Activated T-helper 1 cell treated with anti-CD3 and anti-CD28 coated beads, Interleukin-12 subunit alpha, Interleukin-12 subunit beta, Interleukin-2, Interleukin-4 antibody, amounts not matched to agents 30 ng/mL and 10 ng/mL and 1 ng/mL, durations not matched to agents 14 hours and 24 hours and 36 hours (primary cell): ENCODE measurements around the gene CCDC116. TPM values are rescaled to one million over a fixed set of nuclear protein-coding genes. Genes with fewer than 3 reads are reported as not detected.
"Not testable (repeated sequence)": the region's sequence is repeated elsewhere in the genome, so short reads cannot be mapped to it uniquely, and the experiment has no call there.

Experiments
- DNase-seq: peaks from one replicate; pipeline ENCODE4 v3.0.0; 2021; ENCODE audit warnings: low spot score
- H3K27ac Mint-ChIP-seq: one replicate; pipeline ENCODE4 v1.8.0; 2021; ENCODE audit warnings: mild to moderate bottlenecking, mixed read lengths
- H3K27me3 Mint-ChIP-seq: one replicate; pipeline ENCODE4 v1.8.0; 2022; ENCODE audit warnings: mild to moderate bottlenecking, moderate library complexity, mixed read lengths; ENCODE audit not compliant: insufficient read depth
- H3K36me3 Mint-ChIP-seq: one replicate; pipeline ENCODE4 v1.8.0; 2021; ENCODE audit warnings: low read depth, mixed read lengths
- H3K4me1 Mint-ChIP-seq: one replicate; pipeline ENCODE4 v1.8.0; 2021; ENCODE audit warnings: low read depth, mixed read lengths
- H3K4me3 Mint-ChIP-seq: one replicate; pipeline ENCODE4 v1.8.0; 2021; ENCODE audit warnings: mild to moderate bottlenecking, moderate library complexity, mixed read lengths
- H3K9me3 Mint-ChIP-seq: one replicate; pipeline ENCODE4 v1.8.0; 2021; ENCODE audit warnings: mixed read lengths
- intact Hi-C: fragments of 100-400 bp; cut with micrococcal nuclease; formaldehyde crosslinking; loops from one replicate; pipeline ENCODE4 v1.15.1; 2024
- total RNA-seq: library from RNA; stranded (reverse); gene quantifications from 2 replicates; pipeline ENCODE4 v1.2.3, GENCODE V29; 2022

The CCDC116 gene
- total RNA-seq, 1 donor from 2014 or later = 0.73 TPM

GRCh38 chr22:21673534-21674321, 41.2 kb downstream of the CCDC116 start:
- DNase-seq = no peak
- intact Hi-C loops = no loop called here
- H3K4me3 Mint-ChIP-seq = no peak overlapping the region
- no peaks in the 10 kb centered on the region for H3K9me3 Mint-ChIP-seq
- H3K36me3 Mint-ChIP-seq = peaks cover 44% of the 10 kb centered on the region
- no peak overlapping the region for H3K27ac Mint-ChIP-seq
- H3K4me1 Mint-ChIP-seq = peaks cover 4% of the 10 kb centered on the region
- no peaks in the 10 kb centered on the region for H3K27me3 Mint-ChIP-seq

GRCh38 chr22:21674638-21675245, 42.2 kb downstream of the CCDC116 start:
- DNase-seq = no peak
- Mint-ChIP-seq H3K27ac (no peak overlapping the region), H3K36me3 (peaks cover 40% of the 10 kb centered on the region), H3K27me3 (no peaks in the 10 kb centered on the region), H3K9me3 (no peaks in the 10 kb centered on the region), H3K4me1 (peaks cover 3% of the 10 kb centered on the region), H3K4me3 (no peak overlapping the region)
- intact Hi-C loops = no loop called here

GRCh38 chr22:21677606-21678443, 45.3 kb downstream of the CCDC116 start:
- intact Hi-C loops = no loop called here
- H3K36me3 Mint-ChIP-seq = peaks cover 23% of the 10 kb centered on the region
- H3K4me3 Mint-ChIP-seq = no peak overlapping the region
- H3K4me1 Mint-ChIP-seq = no peaks in the 10 kb centered on the region
- no peak overlapping the region for H3K27ac Mint-ChIP-seq
- H3K9me3 Mint-ChIP-seq = no peaks in the 10 kb centered on the region
- no peak for DNase-seq
- H3K27me3 Mint-ChIP-seq = no peaks in the 10 kb centered on the region

GRCh38 chr22:21678842-21679241, 46.3 kb downstream of the CCDC116 start:
- H3K4me1 Mint-ChIP-seq, DNase-seq, H3K27me3 Mint-ChIP-seq, H3K4me3 Mint-ChIP-seq, intact Hi-C loops, H3K27ac Mint-ChIP-seq, H3K9me3 Mint-ChIP-seq: not testable (repeated sequence)
- peaks cover 15% of the 10 kb centered on the region for H3K36me3 Mint-ChIP-seq

- no peak for DNase-seq
- peaks cover 13% of the 10 kb centered on the region for H3K36me3 Mint-ChIP-seq
- no peaks in the 10 kb centered on the region for H3K9me3 Mint-ChIP-seq
- no peaks in the 10 kb centered on the region for H3K27me3 Mint-ChIP-seq
- intact Hi-C loops = no loop called here
- no peaks in the 10 kb centered on the region for H3K4me1 Mint-ChIP-seq
- no peak overlapping the region for H3K4me3 Mint-ChIP-seq
- H3K27ac Mint-ChIP-seq = no peak overlapping the region
These were observed 46.8 kb downstream of the CCDC116 start for GRCh38 chr22:21679383-21679782.

- no peaks in the 10 kb centered on the region for H3K4me1 Mint-ChIP-seq
- no peaks in the 10 kb centered on the region for H3K9me3 Mint-ChIP-seq
- intact Hi-C loops = no loop called here
- no peak overlapping the region for H3K27ac Mint-ChIP-seq
- no peak overlapping the region for H3K4me3 Mint-ChIP-seq
- H3K36me3 Mint-ChIP-seq = peaks cover 18% of the 10 kb centered on the region
- H3K27me3 Mint-ChIP-seq = no peaks in the 10 kb centered on the region
- DNase-seq = no peak
These were observed 48.4 kb downstream of the CCDC116 start for GRCh38 chr22:21680830-21681565.

- Mint-ChIP-seq H3K27ac (no peak overlapping the region), H3K4me1 (no peaks in the 10 kb centered on the region), H3K36me3 (peaks cover 12% of the 10 kb centered on the region), H3K4me3 (no peak overlapping the region), H3K9me3 (no peaks in the 10 kb centered on the region), H3K27me3 (no peaks in the 10 kb centered on the region)
- intact Hi-C loops = no loop called here
- DNase-seq = no peak
These were observed 49.2 kb downstream of the CCDC116 start for GRCh38 chr22:21681566-21682370.

- no peaks in the 10 kb centered on the region for H3K4me1 Mint-ChIP-seq
- DNase-seq = no peak
- peaks cover 12% of the 10 kb centered on the region for H3K36me3 Mint-ChIP-seq
- no peak overlapping the region for H3K27ac Mint-ChIP-seq
- H3K9me3 Mint-ChIP-seq = no peaks in the 10 kb centered on the region
- H3K27me3 Mint-ChIP-seq = no peaks in the 10 kb centered on the region
- intact Hi-C loops = no loop called here
- H3K4me3 Mint-ChIP-seq = no peak overlapping the region
These were observed 50.0 kb downstream of the CCDC116 start for GRCh38 chr22:21682385-21683175.

- no peak for DNase-seq
- Mint-ChIP-seq H3K9me3 (no peaks in the 10 kb centered on the region), H3K4me3 (no peak overlapping the region), H3K27me3 (no peaks in the 10 kb centered on the region), H3K4me1 (no peaks in the 10 kb centered on the region), H3K27ac (no peak overlapping the region), H3K36me3 (peaks cover 12% of the 10 kb centered on the region)
- intact Hi-C loops = no loop called here
These were observed 50.8 kb downstream of the CCDC116 start for GRCh38 chr22:21683401-21683811.

GRCh38 chr22:21684492-21685163, 52.1 kb downstream of the CCDC116 start:
- Mint-ChIP-seq H3K9me3 (no peaks in the 10 kb centered on the region), H3K4me3 (no peak overlapping the region), H3K27me3 (no peaks in the 10 kb centered on the region), H3K27ac (no peak overlapping the region), H3K36me3 (peaks cover 13% of the 10 kb centered on the region), H3K4me1 (peaks cover 3% of the 10 kb centered on the region)
- intact Hi-C loops = no loop called here
- DNase-seq = no peak

- Mint-ChIP-seq H3K36me3 (peaks cover 14% of the 10 kb centered on the region), H3K27me3 (no peaks in the 10 kb centered on the region), H3K4me1 (peaks cover 6% of the 10 kb centered on the region), H3K4me3 (no peak overlapping the region), H3K9me3 (no peaks in the 10 kb centered on the region), H3K27ac (no peak overlapping the region)
- DNase-seq = no peak
- intact Hi-C loops = no loop called here
These were observed 52.6 kb downstream of the CCDC116 start for GRCh38 chr22:21685164-21685513.
